PFSK-1 (cell line): ENCODE results near the gene ARID5A. TPM values are rescaled to one million over a fixed set of nuclear protein-coding genes. Genes with fewer than 3 reads are reported as not detected.

Source experiments
- FOXP2 ChIP-seq: optimal IDR thresholded peaks from 2 replicates; pipeline ENCODE3; 2011; ENCODE audit warnings: borderline replicate concordance, control low read depth, inconsistent platforms; ENCODE audit not compliant: insufficient read depth; ENCODE audit errors: extremely low read length, extremely low read depth
- POLR2AphosphoS5 ChIP-seq: IDR thresholded peaks from 2 replicates; pipeline ENCODE4 v1.6.1; 2012; ENCODE audit warnings: low read depth, mild to moderate bottlenecking, control low read depth, low read length, moderate library complexity
- REST ChIP-seq, 2 experiments: IDR thresholded peaks; 2 replicates each; pipeline versions ENCODE4 v1.6.1 to v1.8.0; 2011 to 2012; ENCODE audit warnings: low read depth in 2 of 2, low read length in 2 of 2, control low read depth in 1 of 2, inconsistent platforms in 1 of 2, mild to moderate bottlenecking in 1 of 2, moderate library complexity in 1 of 2; ENCODE audit not compliant: insufficient read depth in 1 of 2
- SIN3A ChIP-seq: IDR thresholded peaks from 2 replicates; pipeline ENCODE4 v1.6.1; 2012; ENCODE audit warnings: mild to moderate bottlenecking, low read length, moderate library complexity, borderline replicate concordance; ENCODE audit not compliant: insufficient read depth
- TAF1 ChIP-seq: IDR thresholded peaks from 2 replicates; pipeline ENCODE4 v1.6.1; 2012; ENCODE audit warnings: low read length, control low read depth, borderline replicate concordance; ENCODE audit not compliant: insufficient read depth
- polyA plus RNA-seq: library from polyadenylated mRNA; unstranded; fragments of >200 nt; gene quantifications from one replicate; pipeline ENCODE4 v1.2.1, GENCODE V29; 2012; ENCODE audit warnings: low read depth, missing spikeins; ENCODE audit not compliant: insufficient read length

The ARID5A gene
- 13.2 TPM for polyA plus RNA-seq

GRCh38 chr2:96536445-96537065 is at the start of gene ARID5A:
Gene ARID5A, plus strand, starts transcription at chr2:96536752. Its CDS starts 75 bp downstream, at chr2:96536827.
- TF ChIP-seq FOXP2 (no peak), REST (IDR thresholded peaks at IDR 0.05; ENCODE audit: insufficient read depth in 1 of 2, low read depth in 2 of 2, low read length in 2 of 2) (no peak), TAF1 (peak; percentile 65; the same call in 1 of the 2 replicates), POLR2AphosphoS5 (peak; percentile 61)

GRCh38 chr2:96489261-96489660 is 47.3 kb upstream of the ARID5A start:
- TF ChIP-seq REST (IDR thresholded peaks at IDR 0.05; ENCODE audit: insufficient read depth in 1 of 2, low read depth in 2 of 2, low read length in 2 of 2) (no peak), TAF1 (no peak), FOXP2 (no peak), SIN3A (no peak), POLR2AphosphoS5 (no peak)

GRCh38 chr2:96489663-96490062 is 46.9 kb upstream of the ARID5A start:
- TF ChIP-seq FOXP2: no peak
- no peak for TF ChIP-seq TAF1
- no peak for TF ChIP-seq POLR2AphosphoS5
- no peak for TF ChIP-seq SIN3A
- no peak for TF ChIP-seq REST (IDR thresholded peaks at IDR 0.05; ENCODE audit: insufficient read depth in 1 of 2, low read depth in 2 of 2, low read length in 2 of 2)

- TF ChIP-seq POLR2AphosphoS5 (no peak), SIN3A (no peak), REST (IDR thresholded peaks at IDR 0.05; ENCODE audit: insufficient read depth in 1 of 2, low read depth in 2 of 2, low read length in 2 of 2) (no peak), FOXP2 (no peak), TAF1 (no peak)
Measured at GRCh38 chr2:96491860-96492497, 44.6 kb upstream of the ARID5A start.
